Kidney (tissue), 22 donors: Measurements from ENCODE around the gene GAS1. TPM values are rescaled to one million over a fixed set of nuclear protein-coding genes. Genes with fewer than 3 reads are reported as not detected.

Source experiments
- DNase-seq, 5 donors: peaks; one replicate each; pipeline ENCODE4 v3.0.0-alpha.2; 2013 to 2020
- FAIRE-seq: peaks from 2 replicates; lab custom pipeline; 2012; peaks lifted over from hg19 to GRCh38; lab: Jason Lieb, UNC
- H3K27ac ChIP-seq, 2 donors: one replicate each; pipeline ENCODE4 v1.7.0; 2013; ENCODE audit warnings: low read depth in 2 of 2, low read length in 2 of 2, inconsistent platforms in 1 of 2
- H3K27me3 ChIP-seq: one replicate; pipeline ENCODE4 v1.7.1; 2013; ENCODE audit warnings: low read length, inconsistent platforms; ENCODE audit not compliant: control insufficient read depth, insufficient read depth
- H3K36me3 ChIP-seq, 3 donors: one replicate each; pipeline versions ENCODE4 v1.7.0 to v1.7.1; 2013; ENCODE audit warnings: low read length in 3 of 3, control low read depth in 1 of 3, inconsistent platforms in 1 of 3; ENCODE audit not compliant: insufficient read depth in 3 of 3, control insufficient read depth in 2 of 3
- H3K4me1 ChIP-seq, 3 donors: one replicate each; pipeline versions ENCODE4 v1.7.0 to v1.7.1; 2013; ENCODE audit warnings: low read length in 3 of 3, inconsistent platforms in 1 of 3, low read depth in 1 of 3; ENCODE audit not compliant: control insufficient read depth in 2 of 3, insufficient read depth in 2 of 3
- H3K4me3 ChIP-seq, 3 donors: one replicate each; pipeline versions ENCODE4 v1.7.0 to v1.8.1; 2013; ENCODE audit warnings: low read length in 3 of 3, control low read depth in 1 of 3, inconsistent platforms in 1 of 3
- H3K9ac ChIP-seq, 3 donors: one replicate each; pipeline versions ENCODE4 v1.7.0 to v1.7.1; 2013; ENCODE audit warnings: low read length in 3 of 3, control low read depth in 1 of 3, inconsistent platforms in 1 of 3
- H3K9me3 ChIP-seq, 3 donors: one replicate each; pipeline versions ENCODE4 v1.7.0 to v1.7.1; 2013; ENCODE audit warnings: low read length in 3 of 3, control low read depth in 1 of 3, inconsistent platforms in 1 of 3; ENCODE audit not compliant: control insufficient read depth in 2 of 3, insufficient read depth in 1 of 3
- CTCF ChIP-seq: IDR thresholded peaks from 3 replicates; pipeline ENCODE4 v1.5.1; 2012; ENCODE audit warnings: mild to moderate bottlenecking, moderate library complexity, borderline replicate concordance; ENCODE audit not compliant: insufficient read depth; ENCODE audit errors: extremely low read depth
- intact Hi-C: fragments of 100-400 bp; cut with DNase I; formaldehyde crosslinking; loops from one replicate; pipeline ENCODE4 v1.11.1; 2022
- long read RNA-seq, 10 donors: library from polyadenylated mRNA in 1 of 10; unstranded in 1 of 10; transcript quantifications; one replicate each; pipeline ENCODE4 v2.0.0 and lab custom pipeline, GENCODE V29; 2021 to 2026
- polyA plus RNA-seq: library from polyadenylated mRNA; stranded (reverse); fragments of 350-450 nt; fragmentation: Illumina TruSeq; extraction: RNeasy Lipid Tissue Mini Kit (QIAGEN cat#74804); gene quantifications from one replicate; pipeline ENCODE4 v1.2.3, GENCODE V29; 2014; ENCODE audit warnings: low read depth, low replicate concordance; ENCODE audit not compliant: insufficient read depth
- total RNA-seq: library from RNA; stranded (reverse); fragmentation: NEBNext Ultra II Directional; extraction: Animal tissue kit (Norgen Biotek cat#: 25700); gene quantifications from one replicate; pipeline ENCODE4 v1.2.1, GENCODE V29; 2021
- donor health status: control.
- donor health status: control.
- donor health status: control.
- donor health status: control.
- donor health status: control.
- donor health status: DM: yes; HTN: yes; CAD: no.
- donor health status: Normal renal cell carcinoma (clear cell type).

The GAS1 gene
- total RNA-seq, result 8.2 TPM
- polyA plus RNA-seq, result 5.8 TPM
- long read RNA-seq, donor 1, transcript GAS1-201 (1 exons, 2,827 nt), result major isoform, 69 of 69 reads
- long read RNA-seq, donor 1, partial matches to known transcripts, result 0 of 69 reads
- long read RNA-seq, donor 1, other reads (novel, unspliced or antisense), result 0 of 69 reads
- long read RNA-seq, donor 2, transcript GAS1-201 (1 exons, 2,827 nt), result major isoform, 50 of 50 reads
- long read RNA-seq, donor 2, partial matches to known transcripts, result 0 of 50 reads
- long read RNA-seq, donor 2, other reads (novel, unspliced or antisense), result 0 of 50 reads
- long read RNA-seq, donor 3, transcript GAS1-201 (1 exons, 2,827 nt), result major isoform, 53 of 53 reads
- long read RNA-seq, donor 3, partial matches to known transcripts, result 0 of 53 reads
- long read RNA-seq, donor 3, other reads (novel, unspliced or antisense), result 0 of 53 reads
- long read RNA-seq, donor 4, transcript GAS1-201 (1 exons, 2,827 nt), result major isoform, 68 of 68 reads
- long read RNA-seq, donor 4, partial matches to known transcripts, result 0 of 68 reads
- long read RNA-seq, donor 4, other reads (novel, unspliced or antisense), result 0 of 68 reads
- long read RNA-seq, donor 5, partial matches to known transcripts, result 0 of 3 reads
- long read RNA-seq, donor 5, other reads (novel, unspliced or antisense), result 0 of 3 reads
- long read RNA-seq, donor 6, transcript GAS1-201 (1 exons, 2,827 nt), result major isoform, 14 of 14 reads
- long read RNA-seq, donor 6, partial matches to known transcripts, result 0 of 14 reads
- long read RNA-seq, donor 6, other reads (novel, unspliced or antisense), result 0 of 14 reads
- long read RNA-seq, donor 7, transcript GAS1-201 (1 exons, 2,827 nt), result major isoform, 20 of 20 reads
- long read RNA-seq, donor 7, partial matches to known transcripts, result 0 of 20 reads
- long read RNA-seq, donor 7, other reads (novel, unspliced or antisense), result 0 of 20 reads
- long read RNA-seq, donor 8, transcript GAS1-201 (1 exons, 2,827 nt), result major isoform, 51 of 51 reads
- long read RNA-seq, donor 8, partial matches to known transcripts, result 0 of 51 reads
- long read RNA-seq, donor 8, other reads (novel, unspliced or antisense), result 0 of 51 reads
- long read RNA-seq, donor 9, transcript GAS1-201 (1 exons, 2,827 nt), result major isoform, 31 of 31 reads
- long read RNA-seq, donor 9, partial matches to known transcripts, result 0 of 31 reads
- long read RNA-seq, donor 9, other reads (novel, unspliced or antisense), result 0 of 31 reads
- long read RNA-seq, donor 10, transcript GAS1-201 (1 exons, 2,827 nt), result major isoform, 52 of 52 reads
- long read RNA-seq, donor 10, partial matches to known transcripts, result 0 of 52 reads
- long read RNA-seq, donor 10, other reads (novel, unspliced or antisense), result 0 of 52 reads

GRCh38 chr9:86947146-86948073, at the start of gene GAS1:
GAS1 (minus strand) TSS chr9:86947506; CDS start chr9:86946779, 727 bp downstream.
- Histone ChIP-seq H3K9ac (peak within 1 kb of the TSS; percentile 47 to 84 (median 62)), H3K27me3 (no peaks in the 10 kb centered on the region), H3K4me1 (peaks cover 7 to 13% (median 10%) of the 10 kb centered on the region in 3 donors), H3K27ac (peak within 1 kb of the TSS; percentile 89 to 96), H3K4me3 (peak within 1 kb of the TSS; percentile 73 to 84 (median 78)), H3K36me3 (no peaks in the 10 kb centered on the region), H3K9me3 (no peaks in the 10 kb centered on the region)
- no peak for FAIRE-seq
- intact Hi-C loops, result no loop called here
- DNase-seq, result peak; percentile 96 to 99 (median 98)
- no peak for TF ChIP-seq CTCF

GRCh38 chr9:86994231-86994630, 46.9 kb upstream of the GAS1 start:
- no peak for TF ChIP-seq CTCF

GRCh38 chr9:86993830-86994229, 46.5 kb upstream of the GAS1 start:
- Histone ChIP-seq H3K9me3 (no peaks in the 10 kb centered on the region), H3K27me3 (no peaks in the 10 kb centered on the region), H3K9ac (no peak overlapping the region), H3K4me1 (no peaks in the 10 kb centered on the region), H3K4me3 (no peak overlapping the region), H3K36me3 (no peaks in the 10 kb centered on the region), H3K27ac (no peak overlapping the region)
- DNase-seq (no peak), FAIRE-seq (no peak)
- no peak for TF ChIP-seq CTCF
- intact Hi-C loops, result no loop called here

More at GRCh38 chr9:86994231-86994630, 46.9 kb upstream of the GAS1 start:
- no peaks in the 10 kb centered on the region for H3K27me3 ChIP-seq
- DNase-seq (peak in 1 of 5 donors; percentile 60), FAIRE-seq (no peak)
- H3K36me3 ChIP-seq, result no peaks in the 10 kb centered on the region
- intact Hi-C loops, result no loop called here
- H3K4me3 ChIP-seq, result no peak overlapping the region
- H3K27ac ChIP-seq, result no peak overlapping the region
- H3K9me3 ChIP-seq, result no peaks in the 10 kb centered on the region
- H3K4me1 ChIP-seq, result no peaks in the 10 kb centered on the region
- H3K9ac ChIP-seq, result no peak overlapping the region
